SHP77 (cell line): ENCODE measurements around the gene DHRS4L2.
A peak's percentile ranks its signal among the peaks of the same experiment; 100 is the strongest.
"Not testable (repeated sequence)": the region's sequence is repeated elsewhere in the genome, so short reads cannot be mapped to it uniquely, and the experiment has no call there.

Experiments used
- DNase-seq, 2 experiments: peaks; one replicate each; lab custom pipeline; 2025; lab: John Stamatoyannopoulos, UW

Gene DHRS4L2

GRCh38 chr14:23988607-23989363, at the start of gene DHRS4L2:
Gene DHRS4L2 (plus strand): TSS chr14:23988929. CDS start chr14:23988948, 19 bp downstream.
- peak; percentile 90 to 94 for DNase-seq

GRCh38 chr14:23939607-23940326, 49.0 kb upstream of the DHRS4L2 start:
- no peak for DNase-seq

GRCh38 chr14:23941230-23941629, 47.5 kb upstream of the DHRS4L2 start:
- DNase-seq: no peak

GRCh38 chr14:23941669-23942068, 47.1 kb upstream of the DHRS4L2 start:
- DNase-seq: no peak

- no peak for DNase-seq
Observed at GRCh38 chr14:23942587-23942986, 46.1 kb upstream of the DHRS4L2 start.

- DNase-seq: not testable (repeated sequence)
Observed at GRCh38 chr14:23949069-23949468, 39.7 kb upstream of the DHRS4L2 start.

GRCh38 chr14:23950411-23951135, 38.2 kb upstream of the DHRS4L2 start:
- no peak for DNase-seq

GRCh38 chr14:23951136-23951466, 37.6 kb upstream of the DHRS4L2 start:
- DNase-seq: not testable (repeated sequence)

- DNase-seq: peak; percentile 21 to 56
Observed at GRCh38 chr14:23951590-23952201, 37.0 kb upstream of the DHRS4L2 start.

GRCh38 chr14:23953116-23953463, 35.6 kb upstream of the DHRS4L2 start:
- DNase-seq: not testable (repeated sequence)

GRCh38 chr14:23953464-23954278, 35.1 kb upstream of the DHRS4L2 start, which contains the start of gene DHRS4:
Gene DHRS4 (plus strand): TSS chr14:23953770. CDS start chr14:23953789, 19 bp downstream.
- peak; percentile 86 to 88 for DNase-seq

GRCh38 chr14:23954279-23954614, 34.5 kb upstream of the DHRS4L2 start:
- DNase-seq: not testable (repeated sequence)

GRCh38 chr14:23954965-23955364, 33.8 kb upstream of the DHRS4L2 start:
- DNase-seq: peak; percentile 71 to 79

GRCh38 chr14:23955811-23956210, 32.9 kb upstream of the DHRS4L2 start:
- DNase-seq: not testable (repeated sequence)

- not testable (repeated sequence) for DNase-seq
Observed at GRCh38 chr14:23957913-23958569, 30.7 kb upstream of the DHRS4L2 start.

GRCh38 chr14:23960899-23961298, 27.8 kb upstream of the DHRS4L2 start:
- DNase-seq: not testable (repeated sequence)

- DNase-seq: not testable (repeated sequence)
Observed at GRCh38 chr14:23961704-23962103, 27.0 kb upstream of the DHRS4L2 start.

GRCh38 chr14:23969130-23969480, 19.6 kb upstream of the DHRS4L2 start:
- not testable (repeated sequence) for DNase-seq

- DNase-seq: peak; percentile 21 to 29
Observed at GRCh38 chr14:23969481-23970282, 19.0 kb upstream of the DHRS4L2 start.

- not testable (repeated sequence) for DNase-seq
Observed at GRCh38 chr14:23970283-23970659, 18.5 kb upstream of the DHRS4L2 start.
